GM12891 (cell line): ENCODE results near the gene ACTR3C.

ENCODE experiments used
- PAX5 ChIP-seq: IDR thresholded peaks from 2 replicates; pipeline ENCODE4 v1.6.1; 2011; ENCODE audit warnings: low read length, moderate library complexity, mild to moderate bottlenecking; ENCODE audit not compliant: insufficient read depth, severe bottlenecking
- POLR2A ChIP-seq: IDR thresholded peaks from 2 replicates; pipeline ENCODE4 v1.6.1; 2011; ENCODE audit warnings: low read depth, low read length, control low read depth
- POLR2AphosphoS5 ChIP-seq: IDR thresholded peaks from 2 replicates; pipeline ENCODE4 v1.6.1; 2011; ENCODE audit warnings: low read depth, low read length, control low read depth
- POU2F2 ChIP-seq: IDR thresholded peaks from 2 replicates; pipeline ENCODE4 v1.6.1; 2011; ENCODE audit warnings: low read depth, mild to moderate bottlenecking, control low read depth, low read length, moderate library complexity
- SPI1 ChIP-seq: IDR thresholded peaks from 2 replicates; pipeline ENCODE4 v1.6.1; 2011; ENCODE audit warnings: low read depth, low read length, control low read depth
- TAF1 ChIP-seq: IDR thresholded peaks from 2 replicates; pipeline ENCODE4 v1.6.1; 2011; ENCODE audit warnings: low read depth, low read length, control low read depth

DNA sequence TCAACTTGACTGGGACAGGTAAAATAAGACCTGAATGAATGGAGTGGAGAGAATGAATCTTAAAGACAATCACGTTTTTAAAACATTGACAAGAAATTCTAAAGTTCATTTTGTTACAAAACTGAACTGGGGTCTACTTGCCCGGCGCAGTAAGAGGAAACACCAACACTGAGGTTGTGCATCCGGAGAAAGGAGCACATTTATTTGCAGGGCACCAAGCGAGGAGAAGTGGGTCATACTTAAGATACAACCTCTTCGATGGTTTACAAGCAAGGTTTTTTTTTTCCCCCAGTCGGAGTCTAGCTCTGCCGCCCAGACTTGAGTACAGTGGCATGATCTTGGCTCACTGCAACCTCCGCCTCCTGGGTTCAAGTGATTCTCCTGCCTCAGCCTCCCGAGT, 41.8 kb upstream of the ACTR3C start:
- TF ChIP-seq POLR2A (no peak), SPI1 (no peak), PAX5 (no peak), TAF1 (no peak), POLR2AphosphoS5 (no peak), POU2F2 (no peak)
